Measurements from ENCODE around the gene WNK2.

WNK2 gene

GRCh38 chr9:93217706-93218105, 33.8 kb downstream of the WNK2 start:
- no peak for DNase-seq (ENCODE audit: low read depth in 2 of 2)

- no peak for DNase-seq (ENCODE audit: low read depth in 2 of 2)
These were observed 34.2 kb downstream of the WNK2 start for GRCh38 chr9:93218161-93218560.

- no peak for DNase-seq (ENCODE audit: low read depth in 2 of 2)
These were observed 34.9 kb downstream of the WNK2 start for GRCh38 chr9:93218671-93219420.

GRCh38 chr9:93219692-93220091, 35.8 kb downstream of the WNK2 start:
- no peak for DNase-seq (ENCODE audit: low read depth in 2 of 2)

GRCh38 chr9:93220627-93221026, 36.7 kb downstream of the WNK2 start:
- no peak for DNase-seq (ENCODE audit: low read depth in 2 of 2)

GRCh38 chr9:93221044-93221443, 37.1 kb downstream of the WNK2 start:
- DNase-seq (ENCODE audit: low read depth in 2 of 2) = no peak

GRCh38 chr9:93222890-93223259, 38.9 kb downstream of the WNK2 start:
- DNase-seq (ENCODE audit: low read depth in 2 of 2) = no peak

- DNase-seq (ENCODE audit: low read depth in 2 of 2) = no peak
These were observed 39.6 kb downstream of the WNK2 start for GRCh38 chr9:93223260-93224180.

GRCh38 chr9:93224591-93224990, 40.7 kb downstream of the WNK2 start:
- DNase-seq (ENCODE audit: low read depth in 2 of 2) = no peak

GRCh38 chr9:93225417-93225816, 41.5 kb downstream of the WNK2 start:
- DNase-seq (ENCODE audit: low read depth in 2 of 2) = no peak

GRCh38 chr9:93225892-93226291, 42.0 kb downstream of the WNK2 start:
- DNase-seq (ENCODE audit: low read depth in 2 of 2) = no peak

GRCh38 chr9:93226819-93227218, 42.9 kb downstream of the WNK2 start:
- no peak for DNase-seq (ENCODE audit: low read depth in 2 of 2)

- no peak for DNase-seq (ENCODE audit: low read depth in 2 of 2)
These were observed 44.1 kb downstream of the WNK2 start for GRCh38 chr9:93228030-93228429.

- DNase-seq (ENCODE audit: low read depth in 2 of 2) = no peak
These were observed 44.5 kb downstream of the WNK2 start for GRCh38 chr9:93228453-93228852.

GRCh38 chr9:93229636-93230035, 45.7 kb downstream of the WNK2 start:
- no peak for DNase-seq (ENCODE audit: low read depth in 2 of 2)

- no peak for DNase-seq (ENCODE audit: low read depth in 2 of 2)
These were observed 46.2 kb downstream of the WNK2 start for GRCh38 chr9:93230185-93230584.

- DNase-seq (ENCODE audit: low read depth in 2 of 2) = no peak
These were observed 46.7 kb downstream of the WNK2 start for GRCh38 chr9:93230601-93231000.

GRCh38 chr9:93231121-93231694, 47.3 kb downstream of the WNK2 start:
- DNase-seq (ENCODE audit: low read depth in 2 of 2) = no peak

- no peak for DNase-seq (ENCODE audit: low read depth in 2 of 2)
These were observed 47.8 kb downstream of the WNK2 start for GRCh38 chr9:93231716-93232115.

GRCh38 chr9:93232388-93232960, 48.5 kb downstream of the WNK2 start:
- no peak for DNase-seq (ENCODE audit: low read depth in 2 of 2)

- DNase-seq (ENCODE audit: low read depth in 2 of 2) = no peak
These were observed 49.1 kb downstream of the WNK2 start for GRCh38 chr9:93233033-93233432.

GRCh38 chr9:93234600-93234999, 50.7 kb downstream of the WNK2 start:
- no peak for DNase-seq (ENCODE audit: low read depth in 2 of 2)
